Kidney glomerular epithelial cell (primary cell): ENCODE results near the gene DUSP16.

ENCODE experiments used
- DNase-seq: peaks from one replicate; lab custom pipeline; 2025; lab: John Stamatoyannopoulos, UW

Gene DUSP16

DNA sequence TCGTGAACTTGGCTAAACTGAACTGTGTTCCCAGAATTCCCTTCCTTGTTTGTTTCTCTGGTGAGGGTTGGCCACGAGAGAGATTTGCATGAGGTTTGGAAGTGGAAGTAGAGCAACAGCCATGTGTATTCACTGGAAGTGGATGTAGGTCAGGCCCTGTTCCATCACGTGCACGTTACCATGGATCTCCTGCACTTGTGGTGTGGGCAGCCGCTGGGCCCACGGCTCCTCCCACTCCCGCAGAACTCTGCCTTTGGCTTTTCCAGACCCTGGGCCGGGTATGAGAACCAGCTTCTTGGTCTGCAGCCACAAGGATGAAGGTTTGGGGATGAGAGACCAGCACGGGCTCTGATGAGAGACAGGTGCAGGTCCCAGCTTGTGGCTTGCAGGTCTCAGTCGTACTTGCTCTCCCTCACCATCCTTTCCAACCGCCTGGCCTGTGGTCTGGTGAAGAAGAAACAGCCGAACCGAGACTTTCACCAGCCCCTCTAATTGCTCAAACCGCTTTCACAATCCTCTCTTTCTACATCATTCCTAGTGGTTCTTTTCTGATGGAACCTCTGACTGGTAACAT is 94.9 kb downstream of the DUSP16 start:
- DNase-seq = no peak

DNA sequence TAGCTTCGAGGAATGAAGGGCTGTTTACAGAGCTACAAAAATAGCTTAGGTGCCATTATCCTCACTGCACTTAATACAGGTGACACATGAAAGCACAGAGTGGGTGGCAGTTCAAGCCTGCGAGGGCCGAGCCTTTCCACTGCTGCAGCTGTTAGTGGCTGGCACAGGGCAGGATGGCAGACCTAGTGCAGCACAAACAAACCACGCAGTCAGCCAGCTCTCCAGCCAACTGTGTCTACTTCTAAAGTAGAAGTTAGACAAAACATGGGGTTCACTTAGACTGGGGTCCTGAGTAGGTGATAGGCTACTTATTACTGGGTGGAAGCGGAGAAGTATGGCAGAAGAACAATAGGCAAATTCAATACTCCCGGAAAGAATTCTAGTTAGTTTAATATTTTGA is 95.4 kb downstream of the DUSP16 start:
- DNase-seq = no peak

DNA sequence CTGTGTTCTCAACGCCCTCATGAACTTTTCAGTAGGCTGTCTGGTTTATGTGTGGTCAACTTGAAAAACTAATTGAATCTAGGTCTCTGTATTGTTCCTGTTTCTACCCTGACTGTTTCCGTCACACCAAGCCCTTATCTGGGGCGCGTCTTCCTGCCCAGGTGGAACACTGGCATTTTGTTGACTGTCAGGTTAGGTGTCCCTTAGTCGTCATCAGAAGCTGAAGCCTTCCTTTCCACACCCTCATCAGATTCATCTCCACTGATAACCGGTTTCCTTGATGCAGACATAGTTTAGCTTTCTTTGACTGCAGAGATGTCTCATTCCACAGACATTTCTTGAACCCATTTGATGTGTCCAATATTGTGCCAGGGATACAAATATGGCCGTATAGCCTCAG is 96.5 kb downstream of the DUSP16 start:
- no peak for DNase-seq

DNA sequence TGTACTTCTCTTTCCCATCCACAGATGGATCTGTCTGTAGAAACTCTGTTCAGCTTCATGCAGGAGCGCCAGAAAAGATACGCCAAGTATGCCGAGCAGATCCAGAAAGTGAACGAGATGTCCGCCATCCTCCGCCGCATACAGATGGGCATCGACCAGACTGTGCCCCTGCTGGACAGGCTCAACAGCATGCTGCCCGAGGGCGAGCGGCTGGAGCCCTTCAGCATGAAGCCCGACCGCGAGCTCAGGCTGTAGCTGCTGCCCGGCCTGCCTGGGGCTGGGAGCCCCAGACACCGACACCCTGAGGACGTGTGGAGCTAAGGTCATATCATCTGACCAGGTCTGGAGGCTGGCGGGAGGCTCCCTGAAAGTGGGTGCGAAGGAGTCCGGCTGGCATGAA is 97.1 kb downstream of the DUSP16 start:
- no peak for DNase-seq

DNA sequence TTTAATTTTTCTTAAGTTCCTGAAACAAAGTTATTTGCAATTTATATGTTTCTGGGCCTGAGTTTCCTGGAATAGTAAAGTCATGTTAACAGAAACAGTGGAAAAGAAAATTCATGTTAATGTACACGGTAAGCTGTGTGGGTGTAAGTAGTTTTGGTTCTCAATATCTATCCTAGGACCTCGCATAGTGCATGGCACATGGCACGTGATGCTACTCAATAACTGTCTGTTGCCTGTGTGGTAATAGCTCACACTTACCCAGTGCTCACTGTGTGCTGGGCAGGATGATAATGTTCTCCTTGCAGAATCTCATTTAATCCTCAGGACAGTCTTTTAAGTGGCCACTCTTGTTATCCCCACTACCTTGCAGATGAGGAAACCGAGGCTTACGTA is 100.7 kb downstream of the DUSP16 start:
- DNase-seq = no peak

DNA sequence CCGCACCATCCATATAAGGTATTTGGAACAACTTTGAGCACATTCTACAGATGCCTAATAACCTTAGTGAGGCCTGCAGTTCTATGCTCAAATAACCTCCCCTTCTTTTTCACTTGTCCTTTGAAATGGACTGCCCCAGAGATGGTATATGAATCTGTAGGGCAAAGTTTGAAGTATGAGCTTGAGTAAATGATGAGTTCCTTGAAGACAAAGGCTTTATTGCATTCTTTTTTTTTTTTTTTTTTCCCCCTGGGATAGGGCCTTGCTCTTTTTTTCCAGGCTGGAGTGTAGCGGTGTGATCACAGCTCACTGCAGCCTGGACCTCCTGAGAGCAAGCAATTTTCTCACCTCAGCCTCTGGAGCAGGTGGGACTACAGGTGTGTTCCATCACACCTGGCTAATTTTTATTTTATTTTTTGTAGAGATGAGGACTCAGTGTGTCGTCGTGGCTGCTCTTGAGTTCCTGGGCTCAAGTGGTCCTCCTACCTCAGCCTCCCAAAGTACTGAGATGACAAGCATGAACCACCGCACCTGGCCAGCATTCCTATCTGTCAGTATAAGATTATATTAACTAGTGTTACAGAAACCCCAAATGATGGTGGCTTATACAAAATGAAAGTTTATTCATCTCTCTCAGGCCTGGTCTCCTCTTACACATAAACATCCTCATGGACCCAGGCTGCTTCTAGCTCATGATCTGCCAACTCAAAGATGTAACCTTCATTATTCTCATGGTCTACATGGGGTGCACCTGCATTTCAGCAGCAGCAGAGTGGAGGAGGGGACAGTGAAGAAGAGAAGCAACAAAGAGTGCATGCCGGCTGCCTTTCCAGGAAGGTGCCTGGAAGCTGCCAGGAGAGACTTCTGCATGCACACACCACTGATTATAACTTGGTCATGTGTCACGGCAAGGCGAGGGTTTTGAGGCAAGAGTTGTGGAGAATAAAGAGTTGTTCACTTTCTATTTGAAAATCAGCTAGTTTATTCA is 101.4 kb downstream of the DUSP16 start:
- no peak for DNase-seq

DNA sequence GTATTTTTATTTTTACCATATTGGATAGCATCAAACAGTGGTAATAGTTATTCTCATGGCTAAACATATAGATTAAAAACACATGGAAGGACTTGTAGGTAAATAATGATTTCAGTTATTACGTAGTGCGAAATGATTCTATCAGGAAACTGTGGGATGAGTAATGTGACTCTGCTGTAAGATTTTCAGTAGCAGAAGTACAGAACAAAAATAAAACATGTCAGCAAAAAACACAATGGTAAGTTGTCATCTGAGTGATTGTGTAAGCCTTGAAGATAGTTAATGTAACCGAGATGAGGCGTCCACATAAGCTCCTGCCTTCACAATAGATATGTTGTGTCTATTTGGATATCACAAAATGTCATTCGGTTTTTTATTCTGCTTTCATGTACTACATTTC is 106.0 kb downstream of the DUSP16 start:
- no peak for DNase-seq

DNA sequence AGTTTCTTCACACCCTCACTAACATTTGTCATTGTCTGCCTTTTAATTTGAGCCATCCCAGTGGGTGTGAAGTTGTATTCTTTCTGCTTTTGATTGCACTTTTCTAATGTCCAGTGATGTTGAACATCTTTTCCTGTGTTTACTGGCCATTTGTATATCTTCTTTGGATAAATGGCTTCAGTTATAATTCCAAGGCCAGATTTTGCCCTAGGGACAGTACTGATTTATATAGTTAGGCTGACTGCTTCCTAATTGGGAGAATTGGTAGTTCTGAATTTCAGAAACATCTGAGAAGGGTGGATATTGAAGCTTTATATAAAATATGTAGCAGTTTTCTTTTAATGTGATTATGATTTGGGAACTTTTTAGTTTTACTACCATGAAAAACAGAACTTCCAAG is 108.3 kb downstream of the DUSP16 start:
- no peak for DNase-seq

DNA sequence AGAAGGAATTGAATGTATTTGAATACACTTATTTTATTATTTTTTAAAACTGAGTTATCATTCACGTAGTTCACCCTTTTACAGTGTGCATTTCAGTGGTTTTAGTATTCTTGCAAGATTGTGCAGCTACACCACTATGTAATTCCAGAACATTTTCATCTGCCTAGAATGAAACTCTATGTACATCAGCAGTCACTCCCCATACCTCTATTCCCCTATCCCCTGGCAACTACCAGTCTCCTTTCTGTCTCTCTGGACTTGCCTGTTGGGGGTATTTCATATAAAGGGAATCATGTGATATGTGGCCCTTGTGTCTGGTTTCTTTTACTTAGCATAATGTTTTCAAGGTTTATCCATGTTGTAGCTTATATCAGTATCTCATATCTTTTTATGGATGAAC is 109.0 kb downstream of the DUSP16 start:
- no peak for DNase-seq

DNA sequence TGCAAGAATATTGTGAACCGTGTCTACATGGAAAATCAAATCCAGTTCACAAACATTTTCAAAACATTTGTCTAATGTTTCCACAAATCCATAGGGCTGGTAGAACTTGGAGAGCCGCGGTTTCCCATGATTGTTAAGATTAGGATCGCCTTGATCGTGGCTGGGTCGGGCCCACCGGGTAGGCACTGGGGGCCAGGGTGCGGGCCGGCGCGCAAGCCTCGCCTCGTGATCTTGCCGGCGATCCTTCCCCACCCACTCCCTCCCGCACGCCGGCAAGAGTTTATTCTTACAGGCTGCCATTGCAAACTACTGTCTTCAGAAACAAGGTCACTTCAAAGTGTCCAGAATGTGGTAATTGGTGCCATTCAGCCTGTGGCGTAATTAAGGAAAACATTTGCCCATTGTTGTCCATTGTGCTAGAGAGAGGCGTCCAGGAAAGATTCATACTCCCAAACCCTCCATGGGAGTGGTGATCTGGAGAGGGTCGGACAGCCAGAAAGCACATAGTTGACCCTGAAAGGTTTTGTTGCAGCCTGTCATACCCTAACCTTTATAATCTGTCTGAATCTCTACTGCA is 110.2 kb downstream of the DUSP16 start:
- DNase-seq = no peak

DNA sequence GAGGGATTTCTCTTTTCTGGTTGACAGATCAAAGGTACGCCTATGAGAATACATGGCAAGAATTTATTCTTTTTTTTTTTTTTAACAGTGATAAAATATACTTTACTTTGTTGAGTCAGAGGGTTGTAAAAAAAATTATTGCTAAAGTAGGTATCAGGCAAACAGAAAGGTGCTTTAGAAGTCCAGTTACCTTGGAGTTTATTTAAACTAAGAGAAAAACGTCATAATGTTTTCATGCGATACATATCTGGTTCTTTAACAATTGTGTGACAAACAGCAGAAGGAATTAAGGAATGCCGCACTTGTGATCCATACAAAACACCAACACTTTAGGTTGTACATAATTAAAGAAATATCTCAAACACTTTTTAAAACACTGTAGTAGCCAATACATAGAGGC is 111.6 kb downstream of the DUSP16 start:
- DNase-seq = no peak

DNA sequence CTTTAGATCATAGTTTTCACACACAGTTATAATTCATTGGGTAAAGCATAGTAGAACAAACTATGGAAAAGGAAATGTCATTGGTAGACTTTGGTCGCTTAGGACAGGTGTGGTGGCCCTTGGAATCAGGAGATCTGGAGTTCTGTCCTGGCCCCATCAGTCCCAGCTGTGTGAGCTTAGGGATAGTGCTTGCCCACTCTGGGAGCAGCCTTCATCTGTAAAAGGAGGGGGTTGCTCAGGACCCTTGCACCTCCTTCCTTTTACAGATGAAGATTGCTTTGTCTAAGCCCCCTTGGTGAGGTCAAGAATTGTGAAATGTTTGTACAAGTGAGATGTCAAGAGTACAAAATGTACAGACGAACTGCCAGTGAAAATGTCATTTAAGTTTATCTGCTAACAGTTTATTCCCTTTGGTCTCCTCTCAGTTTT is 112.6 kb downstream of the DUSP16 start:
- no peak for DNase-seq

DNA sequence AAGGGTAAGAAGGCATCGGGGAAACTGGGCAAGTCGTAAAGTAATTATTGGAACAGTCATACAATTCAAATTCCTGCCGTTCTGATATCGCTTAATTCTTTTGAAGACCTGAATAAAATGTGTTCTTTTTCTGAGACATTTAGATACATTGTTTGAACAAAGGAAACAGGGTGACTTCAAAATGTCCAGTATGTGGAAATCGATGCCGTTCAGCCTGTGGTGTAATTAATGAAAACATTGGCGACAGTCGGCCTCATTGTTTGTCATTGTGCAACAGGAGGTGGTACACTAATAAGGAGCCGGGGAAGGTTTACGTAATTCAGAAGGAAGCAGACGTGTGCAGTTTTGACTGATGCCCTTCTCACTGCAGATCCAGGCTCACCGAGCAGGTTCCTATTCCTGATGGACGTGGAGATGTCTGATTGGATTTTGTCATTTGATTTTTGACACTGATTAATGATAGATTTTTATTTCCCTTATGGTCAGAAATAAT is 113.1 kb downstream of the DUSP16 start:
- no peak for DNase-seq

DNA sequence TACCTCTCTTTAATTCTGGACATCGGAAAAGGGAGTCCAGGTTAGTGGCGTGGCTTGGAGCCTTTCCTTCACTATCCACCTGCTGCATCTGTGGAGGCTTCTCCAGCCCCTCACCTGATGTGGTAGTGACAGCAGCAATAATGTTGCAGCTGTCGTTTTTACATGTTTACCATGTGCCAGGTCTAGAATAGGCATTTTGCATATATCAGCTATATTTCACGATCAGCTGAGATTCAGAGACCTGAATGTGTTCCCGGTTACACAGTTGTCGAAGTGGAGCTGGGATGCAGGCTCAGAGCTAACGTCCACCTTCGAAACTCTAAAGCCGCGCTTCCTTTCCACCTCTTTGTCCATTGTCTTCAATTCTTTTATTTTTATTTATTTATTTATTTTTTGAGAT is 114.8 kb downstream of the DUSP16 start:
- no peak for DNase-seq

DNA sequence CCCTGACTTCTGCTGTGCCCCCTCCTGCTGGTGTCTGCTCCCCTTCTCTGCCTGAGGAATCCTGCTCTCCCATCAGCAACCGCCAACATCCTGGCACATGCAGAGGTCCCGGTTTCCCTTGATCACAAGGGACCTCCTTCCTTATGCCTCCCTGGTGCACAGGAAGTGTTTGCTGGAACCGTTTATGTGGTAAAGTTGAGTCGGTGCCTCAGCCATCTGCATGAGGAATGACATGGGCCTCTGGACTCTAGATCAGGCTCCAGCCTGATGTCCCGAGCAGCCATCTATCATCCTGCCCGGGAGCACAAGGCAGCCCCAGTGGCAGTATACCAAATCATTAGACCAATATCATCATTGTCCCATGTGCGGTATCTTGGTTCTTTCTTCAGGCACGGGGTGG is 115.4 kb downstream of the DUSP16 start:
- DNase-seq = no peak

DNA sequence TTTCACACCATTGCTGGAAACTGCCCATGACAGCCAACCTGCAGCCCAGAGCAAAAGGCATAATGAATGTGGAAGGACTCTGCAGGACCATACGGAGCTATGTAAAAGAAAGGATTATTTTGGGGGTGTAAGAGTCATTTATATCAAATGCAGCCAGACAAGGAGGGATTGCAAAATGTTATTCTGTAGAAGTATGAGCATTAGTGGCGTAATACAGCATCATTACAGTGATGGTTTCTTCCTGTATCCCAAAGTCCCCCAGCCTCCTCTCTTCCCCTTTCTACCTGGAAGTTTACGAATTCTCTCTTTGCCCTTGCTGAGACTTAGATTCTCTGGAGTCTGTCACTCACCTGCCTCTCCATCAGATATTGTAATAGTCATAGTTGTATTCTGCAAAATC is 115.9 kb downstream of the DUSP16 start:
- DNase-seq = no peak

DNA sequence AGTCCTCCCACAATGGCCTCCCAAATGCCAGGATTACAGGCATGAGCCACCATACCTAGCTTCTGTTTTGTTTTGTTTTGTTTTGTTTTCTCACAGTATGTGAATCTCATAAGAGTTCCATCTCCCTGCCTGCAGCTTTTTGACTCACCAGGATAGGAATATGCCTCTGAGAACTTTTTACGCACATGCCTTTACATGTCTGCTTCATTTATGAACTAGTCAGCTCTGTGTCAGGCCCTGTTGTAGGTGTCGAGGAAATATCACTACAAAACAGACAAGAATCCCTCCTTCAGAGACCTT is 116.8 kb downstream of the DUSP16 start:
- DNase-seq = no peak

DNA sequence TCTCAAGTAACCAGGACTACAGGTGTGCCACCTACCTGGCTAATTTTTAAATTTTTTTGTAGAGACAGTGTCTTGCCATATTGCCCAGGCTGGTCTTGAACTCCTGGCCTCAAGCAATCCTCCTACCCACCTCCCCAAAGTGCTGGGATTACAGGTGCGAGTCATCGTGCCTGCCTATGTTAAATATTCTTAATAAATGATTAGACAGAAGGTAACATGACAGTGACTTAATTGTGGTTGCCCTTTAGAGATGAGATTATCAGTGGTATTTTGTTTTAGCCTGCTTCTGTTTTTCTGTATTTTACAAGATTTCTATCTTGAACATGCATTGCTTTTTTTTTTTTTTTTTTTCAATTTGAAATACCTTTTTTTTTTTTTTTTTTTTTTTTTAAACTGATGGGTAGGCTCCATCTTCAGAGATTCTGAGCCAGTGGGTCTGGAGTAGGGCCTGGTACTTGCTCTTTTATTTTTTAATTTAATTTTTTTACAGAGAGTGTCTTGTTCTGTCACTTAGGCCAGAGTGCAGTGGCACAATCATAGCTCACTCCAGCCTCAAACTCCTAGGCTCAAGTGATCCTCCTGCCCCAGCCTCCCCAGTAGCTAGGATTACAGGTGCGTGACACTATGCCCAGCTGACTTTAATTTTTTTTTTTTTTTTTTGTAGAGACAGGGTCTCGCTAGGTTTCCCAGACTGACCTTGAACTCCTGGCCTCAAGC is 117.3 kb downstream of the DUSP16 start:
- no peak for DNase-seq

DNA sequence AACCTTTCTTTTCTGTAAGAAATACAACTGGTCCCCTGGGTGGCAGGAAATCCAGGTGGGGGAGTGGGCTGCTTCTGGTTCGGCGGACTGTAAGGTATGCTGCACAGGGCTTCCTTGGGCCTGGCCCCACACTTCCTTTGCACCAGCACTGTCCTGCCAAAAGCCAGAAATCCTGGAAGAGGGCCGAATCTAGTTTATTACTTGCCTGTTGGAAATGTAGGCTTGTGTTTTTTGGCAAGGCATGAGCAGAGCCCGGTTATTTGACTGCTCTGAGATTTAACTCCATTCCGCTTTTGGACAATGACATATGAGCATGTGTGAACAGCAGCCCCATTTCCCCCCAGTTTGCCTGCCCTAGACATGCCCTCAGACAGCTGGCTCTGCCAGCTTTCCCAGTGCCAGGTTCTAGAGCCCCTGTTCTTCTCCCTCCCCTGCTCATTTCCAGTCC is 119.2 kb downstream of the DUSP16 start:
- DNase-seq = no peak

DNA sequence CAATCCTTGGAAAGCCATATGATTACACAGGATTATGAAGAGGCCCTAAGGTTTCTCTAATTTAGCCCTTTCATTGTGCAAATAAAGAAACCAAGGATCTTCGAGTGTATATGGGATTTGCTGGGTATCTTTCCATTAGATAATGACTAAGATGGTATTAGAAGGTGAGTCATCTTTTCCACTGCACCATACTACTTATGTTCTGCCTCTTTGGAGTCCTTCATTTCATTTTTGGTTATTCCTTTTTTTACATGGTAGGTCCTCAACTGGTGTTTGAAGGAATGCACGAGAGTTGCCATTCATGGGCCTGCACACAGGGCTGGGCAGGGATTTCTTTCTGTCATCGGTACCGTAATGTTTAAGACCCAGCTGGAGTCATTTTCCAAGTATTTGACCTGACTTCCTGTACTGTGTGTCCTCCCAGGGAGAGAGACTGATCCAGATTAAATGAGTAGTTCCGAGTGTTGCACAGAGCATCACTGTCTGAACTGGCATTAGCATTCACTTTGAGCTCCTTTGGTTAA is 120.1 kb downstream of the DUSP16 start:
- no peak for DNase-seq

DNA sequence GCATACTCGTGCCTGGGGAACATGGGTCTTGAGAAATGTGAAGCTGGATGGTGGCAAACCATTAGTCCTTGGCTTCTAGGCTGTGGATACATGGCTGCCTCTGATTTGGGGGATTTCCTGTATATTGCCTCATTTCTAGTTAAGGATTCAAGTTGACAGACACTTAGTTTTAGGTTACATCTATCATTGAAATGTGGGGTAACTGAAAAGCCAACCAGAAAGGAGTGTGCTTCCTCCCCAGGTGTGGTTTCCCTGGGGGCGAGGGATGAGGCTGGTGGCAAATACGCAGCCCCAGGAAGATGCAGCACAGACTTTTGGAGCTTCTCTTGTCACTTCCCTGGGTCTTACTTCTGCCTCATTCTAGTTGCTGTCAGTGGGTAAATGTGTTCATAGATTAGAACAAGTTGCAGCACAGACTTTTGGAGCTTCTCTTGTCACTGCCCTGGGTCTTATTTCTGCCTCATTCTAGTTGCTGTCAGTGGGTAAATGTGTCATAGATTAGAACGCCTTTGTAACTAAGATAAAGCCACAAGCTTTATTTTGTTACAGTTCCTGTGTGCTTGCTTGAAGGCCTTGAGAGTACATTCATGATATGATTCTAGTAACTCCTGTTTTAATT is 120.7 kb downstream of the DUSP16 start:
- DNase-seq = no peak

DNA sequence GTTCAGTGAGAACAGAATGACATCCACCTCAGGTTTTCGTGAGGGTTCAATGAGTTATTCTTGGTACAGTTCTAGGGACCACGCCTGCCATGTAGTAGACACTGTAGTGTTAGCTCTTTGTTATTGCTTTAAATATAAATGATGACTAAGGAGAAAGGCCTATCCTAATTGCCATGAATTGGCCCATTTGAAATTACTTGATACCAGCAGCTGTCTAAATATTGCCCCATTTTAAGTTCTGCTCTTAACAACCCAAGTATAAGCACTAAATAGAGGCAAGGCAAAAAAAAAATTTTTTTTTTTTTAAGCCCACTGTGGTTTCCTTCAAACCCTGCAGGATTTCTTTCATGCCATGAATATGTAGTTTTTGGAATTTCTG is 121.2 kb downstream of the DUSP16 start:
- DNase-seq = no peak
